Tongue (tissue), 3 donors: Measurements from ENCODE around the gene CCL5. TPM values are rescaled to one million over a fixed set of nuclear protein-coding genes. Genes with fewer than 3 reads are reported as not detected.

Experiments
- DNase-seq: peaks from one replicate; pipeline ENCODE4 v3.0.0-alpha.2; 2015
- small RNA-seq: library from RNA; depleted of rRNA; stranded (forward); fragments of <200 nt; gene quantifications from one replicate; pipeline ENCODE3, GENCODE V24; 2014; ENCODE audit warnings: low replicate concordance
- total RNA-seq: library from RNA; depleted of rRNA; stranded (reverse); fragments of >200 nt; gene quantifications from one replicate; pipeline ENCODE4 v1.2.3, GENCODE V29; 2014

The CCL5 gene
- total RNA-seq, 1 donor from 2014 or later: 3.5 TPM

DNA sequence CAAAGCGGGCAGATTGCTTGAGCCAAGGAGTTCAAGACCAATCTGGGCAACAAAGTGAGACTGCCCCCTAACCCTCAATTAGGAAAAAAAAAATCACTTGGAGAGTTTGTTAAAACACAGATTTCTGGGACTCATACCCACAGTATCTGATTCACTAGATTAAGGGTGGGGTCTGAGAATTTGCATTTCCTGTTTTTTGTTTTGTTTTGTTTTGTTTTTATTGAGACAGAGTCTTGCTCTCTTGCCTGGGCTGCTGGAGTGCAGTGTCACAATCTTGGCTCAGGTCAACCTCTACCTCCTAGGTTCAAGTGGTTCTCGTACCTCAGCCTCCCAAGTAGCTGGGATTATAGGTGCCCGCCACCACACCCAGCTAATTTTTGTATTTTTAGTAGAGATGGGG, 12.6 kb downstream of the CCL5 start:
- no peak for DNase-seq

DNA sequence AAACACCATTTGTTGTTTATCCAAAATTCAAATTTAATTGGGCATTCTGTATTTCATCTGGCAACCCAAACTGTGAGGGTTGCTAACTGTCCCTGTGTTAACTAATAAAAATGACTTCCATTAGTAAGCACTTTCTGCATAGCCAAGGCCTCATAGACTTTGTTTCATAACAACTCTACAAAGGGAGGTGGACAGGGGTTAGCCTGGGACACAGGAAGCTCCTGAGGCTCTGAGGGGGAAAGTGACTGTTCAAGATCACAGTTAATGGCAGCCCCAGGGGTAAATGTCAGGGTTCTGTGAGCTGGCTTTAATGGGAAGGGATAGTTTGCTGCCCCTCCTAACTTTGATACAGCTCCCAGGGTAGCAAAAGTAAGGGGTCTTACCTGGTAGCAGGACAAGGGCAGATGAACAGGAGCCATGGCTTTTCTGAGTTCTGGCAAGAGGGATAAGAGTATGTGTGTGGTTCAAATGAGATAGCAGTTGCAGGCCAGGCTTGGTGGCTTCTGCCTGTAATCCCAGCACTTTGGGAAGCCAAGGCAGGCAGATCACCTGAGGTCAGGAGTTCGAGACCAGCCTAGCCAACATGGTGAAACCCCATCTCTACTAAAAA, 13.7 kb downstream of the CCL5 start:
- DNase-seq: no peak

DNA sequence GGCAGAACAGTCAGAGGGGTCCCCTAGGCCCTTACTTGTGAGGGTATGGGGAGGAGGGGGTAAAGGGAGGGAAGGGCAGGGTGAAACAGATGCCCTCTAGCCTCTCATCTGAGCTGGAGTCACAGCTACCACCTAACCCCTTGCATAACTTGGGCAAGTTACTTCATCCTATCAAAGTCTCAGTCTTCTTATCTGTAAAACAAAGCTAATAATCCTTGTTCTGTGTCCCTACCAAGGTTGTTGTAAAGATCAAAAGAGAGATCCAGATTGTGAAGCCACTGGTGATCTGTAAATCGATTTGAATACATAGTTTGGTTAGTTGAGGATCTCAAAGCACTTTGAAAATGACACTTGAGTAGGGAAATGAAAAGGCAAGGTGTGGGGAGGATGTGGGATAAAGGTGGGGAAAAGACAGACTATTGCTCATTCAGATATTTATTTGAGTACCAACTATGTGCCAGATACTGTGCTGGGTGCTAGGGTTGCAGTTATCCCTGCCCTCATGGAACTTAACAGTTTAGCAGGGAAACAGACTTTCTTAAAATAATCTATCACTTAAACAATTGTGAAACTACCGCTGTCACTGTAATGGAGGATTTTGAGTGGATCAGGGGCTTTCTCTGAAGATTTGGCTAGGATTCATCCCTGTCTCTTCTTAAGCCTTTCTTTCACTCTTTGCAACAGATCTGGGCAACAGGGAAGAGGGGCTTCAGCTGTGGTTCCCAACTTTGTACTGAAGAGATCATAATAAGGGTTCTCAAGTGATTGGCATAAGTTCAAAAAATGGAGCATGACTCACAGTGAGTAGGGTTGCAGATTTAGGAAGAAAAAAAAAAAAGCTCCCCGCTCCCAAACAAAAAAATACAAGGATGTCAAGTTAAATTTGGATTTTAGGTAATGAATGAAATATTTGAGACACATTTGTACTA, 14.5 kb downstream of the CCL5 start:
- peak; percentile 40 for DNase-seq

DNA sequence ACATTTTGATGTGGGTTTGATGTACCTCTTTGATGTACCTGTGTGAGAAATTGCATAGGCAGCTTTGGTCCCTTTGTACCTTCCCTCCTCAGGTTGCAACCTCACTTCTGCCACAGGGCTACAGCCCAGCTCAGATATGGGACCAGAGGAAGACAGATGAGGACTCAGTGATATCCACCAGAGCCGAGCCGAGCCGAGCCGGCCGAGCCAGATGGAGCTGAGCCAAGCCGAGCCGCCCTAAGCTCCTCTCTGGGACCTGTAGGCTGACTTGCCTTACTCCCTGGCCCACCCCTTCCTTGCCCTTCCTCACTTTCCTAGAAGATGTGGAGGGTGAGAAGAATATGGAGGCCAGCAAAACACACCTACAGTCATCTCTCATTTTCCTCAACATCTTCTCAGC, 15.3 kb downstream of the CCL5 start:
- DNase-seq: no peak

DNA sequence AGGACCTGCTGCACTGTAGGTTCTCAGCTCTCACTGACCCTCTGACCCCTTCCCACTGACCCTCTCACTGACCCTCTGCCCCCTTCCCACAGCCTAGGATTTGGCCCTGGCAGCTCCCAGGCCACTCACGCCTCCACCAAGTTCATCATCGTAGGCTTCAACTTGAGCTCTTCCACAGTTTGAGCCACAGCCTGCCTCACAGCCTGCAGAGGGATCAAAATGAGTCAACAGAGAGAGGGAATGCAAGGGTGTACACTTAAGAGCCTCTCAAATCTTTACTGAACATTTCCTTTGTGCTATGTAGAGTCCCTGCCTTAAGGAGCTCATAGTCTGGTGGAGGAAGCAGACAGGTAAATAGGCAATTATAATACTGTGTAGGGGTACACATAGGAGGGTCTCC, 23.6 kb downstream of the CCL5 start:
- DNase-seq: no peak

DNA sequence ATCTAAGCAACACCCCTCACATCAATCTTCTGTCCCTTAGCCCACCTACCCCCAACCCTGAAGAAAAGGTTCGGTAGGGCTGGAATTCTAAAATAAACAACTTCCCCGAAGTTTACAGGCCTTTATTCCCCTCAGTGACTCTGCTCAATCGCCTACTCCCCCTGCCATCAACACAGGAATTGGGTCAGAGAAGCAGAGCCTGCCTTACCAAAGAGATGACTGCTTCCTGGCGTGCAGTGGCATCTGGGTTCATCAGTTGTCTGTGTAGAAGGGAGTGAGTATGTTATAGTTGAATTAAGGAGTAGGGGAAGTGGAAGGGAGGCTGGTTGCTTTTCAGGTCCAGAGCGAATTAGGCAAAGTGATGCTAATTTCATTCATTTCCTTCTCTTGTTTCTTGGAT, 24.2 kb downstream of the CCL5 start:
- no peak for DNase-seq

DNA sequence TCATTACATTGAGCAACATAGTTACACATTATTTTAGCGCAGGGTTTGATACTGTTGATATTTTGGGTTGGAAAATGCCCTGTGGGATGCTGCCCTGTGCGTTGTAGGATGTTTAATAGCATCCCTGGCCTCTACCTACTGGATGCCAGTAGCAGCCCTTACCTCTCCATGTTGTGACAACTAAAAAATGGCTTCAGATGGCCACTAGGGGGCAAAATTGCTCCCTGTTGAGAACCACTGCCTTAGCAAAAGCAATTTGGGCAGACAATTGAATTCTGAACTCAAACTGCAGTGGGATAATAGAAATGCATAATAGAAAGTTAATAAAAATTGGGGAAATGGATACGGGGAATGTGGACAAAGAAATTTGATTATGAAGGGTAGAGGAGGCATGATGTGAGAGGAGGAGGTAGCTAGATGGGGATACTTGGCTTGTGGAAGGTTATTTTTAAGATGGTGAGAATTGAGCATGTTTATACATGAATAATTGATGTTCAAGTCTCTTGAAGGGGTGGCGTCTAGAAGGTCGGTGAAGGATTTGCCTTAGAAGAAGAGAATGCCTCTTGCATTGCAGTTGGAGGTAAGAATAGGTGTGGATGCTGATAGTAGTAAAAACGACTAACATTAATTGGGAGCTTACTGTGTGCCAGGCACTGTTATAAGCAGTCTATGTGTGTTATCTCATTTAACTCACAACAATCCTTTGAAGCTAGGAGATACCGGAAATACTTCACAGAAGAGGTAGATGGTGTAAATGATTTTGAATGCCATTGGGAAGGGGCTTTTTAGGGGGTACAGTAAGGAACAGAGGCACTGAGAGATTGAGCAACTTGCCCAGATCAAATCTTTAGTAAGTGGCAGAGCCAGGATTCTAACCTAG, 30.5 kb downstream of the CCL5 start:
- peak; percentile 74 for DNase-seq

DNA sequence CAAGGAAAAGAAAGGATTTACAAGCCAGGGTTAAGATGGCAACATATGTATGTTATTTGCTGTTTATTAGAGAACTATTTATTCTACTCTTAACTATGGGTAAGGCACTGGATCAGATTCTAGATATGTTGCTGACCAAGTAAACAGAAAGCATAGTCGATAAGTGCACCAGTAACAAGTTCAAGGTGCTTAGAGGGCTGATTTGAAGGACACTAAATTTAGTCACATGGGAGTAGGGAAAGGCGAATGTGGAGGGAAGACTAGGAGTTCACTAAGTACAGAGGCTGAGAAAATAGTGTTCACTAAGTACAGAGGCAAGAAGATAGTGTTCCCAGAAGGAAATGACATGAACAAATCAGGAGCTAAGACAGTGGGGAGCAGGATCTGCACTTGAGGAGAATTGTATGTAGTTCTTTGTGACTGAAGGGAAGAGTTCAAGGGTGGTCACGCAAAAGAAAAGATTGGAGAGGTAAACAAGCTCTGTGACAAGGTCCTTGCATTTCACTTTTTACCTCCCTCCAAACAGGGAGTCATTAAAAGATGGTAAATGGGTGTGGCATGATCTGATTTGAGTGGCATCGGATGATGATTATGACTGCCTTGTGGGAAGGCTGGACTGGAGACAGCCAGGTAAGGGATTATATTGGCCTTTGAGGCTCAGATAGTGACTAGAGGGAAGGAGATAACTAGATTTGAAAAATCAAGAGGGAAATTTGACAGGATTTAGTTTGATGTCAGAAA, 32.4 kb downstream of the CCL5 start:
- DNase-seq: no peak

DNA sequence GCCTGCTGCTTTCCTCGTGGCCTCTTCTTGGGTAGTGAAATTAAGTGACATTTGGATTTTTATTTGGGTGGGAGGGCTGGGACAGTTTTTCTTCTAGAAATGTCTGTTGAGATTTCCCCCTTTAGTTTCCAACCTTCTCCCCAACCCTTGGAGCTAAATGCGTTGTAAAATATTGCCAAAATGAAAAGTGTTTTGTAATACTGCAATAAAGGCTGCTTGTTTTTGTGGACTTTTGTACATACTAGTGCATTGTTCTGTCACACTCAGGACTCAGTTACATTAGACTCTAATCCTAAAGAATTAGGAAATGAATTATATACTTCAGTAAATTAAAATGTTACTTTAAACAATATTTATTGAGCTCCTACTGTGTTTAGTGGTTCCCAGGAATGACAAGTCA, 33.2 kb downstream of the CCL5 start:
- DNase-seq: no peak

DNA sequence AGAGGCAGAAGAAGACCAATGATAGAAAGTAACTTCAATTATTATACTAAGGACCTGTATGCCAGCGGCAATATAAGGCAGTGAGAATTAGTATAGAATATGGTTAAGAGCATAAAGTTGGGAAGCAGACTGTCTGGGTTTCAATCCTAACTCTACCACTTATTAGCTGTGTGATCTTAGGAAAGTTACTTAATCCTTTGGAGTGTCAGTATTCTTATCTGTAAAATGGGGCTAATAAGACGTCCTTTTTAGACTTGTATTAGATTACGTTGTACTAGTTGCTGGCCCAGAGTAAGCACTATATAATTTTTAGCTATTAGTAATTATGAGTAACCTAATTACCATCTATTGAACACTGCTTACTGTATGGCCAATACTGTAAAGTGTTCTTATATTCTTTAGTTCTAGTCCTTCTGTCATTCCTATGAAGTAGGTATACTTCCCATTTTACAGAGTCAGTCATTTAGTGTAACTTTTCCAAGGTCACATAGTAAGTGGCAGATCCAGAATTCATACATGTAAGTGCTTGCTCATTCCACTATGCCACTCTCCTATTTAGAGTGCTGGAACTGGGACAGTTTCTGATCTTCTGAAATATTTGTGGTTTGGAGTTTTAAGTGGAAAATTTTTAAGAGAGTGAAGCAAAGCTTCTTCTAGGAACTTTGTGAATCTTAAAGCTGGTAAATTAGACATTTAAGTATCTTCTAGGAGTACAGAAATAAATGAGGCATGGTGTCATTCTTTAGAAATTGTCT, 33.9 kb downstream of the CCL5 start:
- no peak for DNase-seq

DNA sequence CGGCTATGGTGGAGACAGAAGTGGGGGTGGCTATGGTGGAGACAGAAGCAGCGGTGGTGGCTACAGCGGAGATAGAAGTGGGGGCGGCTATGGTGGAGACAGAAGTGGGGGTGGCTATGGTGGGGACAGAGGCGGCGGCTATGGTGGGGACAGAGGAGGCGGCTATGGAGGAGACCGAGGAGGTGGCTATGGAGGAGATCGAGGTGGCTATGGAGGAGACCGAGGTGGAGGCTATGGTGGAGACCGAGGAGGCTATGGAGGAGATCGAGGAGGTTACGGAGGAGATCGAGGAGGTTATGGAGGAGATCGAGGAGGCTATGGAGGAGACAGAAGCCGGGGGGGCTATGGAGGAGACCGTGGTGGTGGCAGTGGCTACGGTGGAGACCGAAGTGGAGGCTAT, 35.6 kb downstream of the CCL5 start:
- DNase-seq: no peak

DNA sequence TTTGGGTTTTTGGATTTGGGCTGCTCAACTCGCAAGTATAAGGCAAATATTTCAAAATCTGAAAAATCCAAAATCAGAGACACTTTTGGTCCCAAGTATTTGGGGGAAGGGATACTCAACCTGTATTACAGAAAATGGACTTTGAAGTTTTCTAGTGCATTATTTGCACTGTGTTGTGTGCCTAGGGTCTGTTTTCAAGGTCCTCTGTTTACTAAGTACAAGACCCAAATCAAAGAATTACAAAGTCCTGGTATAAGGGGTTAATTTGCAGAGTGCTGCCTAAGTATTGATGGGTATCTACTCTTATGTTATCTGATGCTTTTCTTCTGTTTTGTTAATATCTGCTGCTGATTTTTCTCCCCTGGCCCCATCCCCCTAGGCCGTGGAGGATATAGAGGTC, 36.5 kb downstream of the CCL5 start:
- no peak for DNase-seq

DNA sequence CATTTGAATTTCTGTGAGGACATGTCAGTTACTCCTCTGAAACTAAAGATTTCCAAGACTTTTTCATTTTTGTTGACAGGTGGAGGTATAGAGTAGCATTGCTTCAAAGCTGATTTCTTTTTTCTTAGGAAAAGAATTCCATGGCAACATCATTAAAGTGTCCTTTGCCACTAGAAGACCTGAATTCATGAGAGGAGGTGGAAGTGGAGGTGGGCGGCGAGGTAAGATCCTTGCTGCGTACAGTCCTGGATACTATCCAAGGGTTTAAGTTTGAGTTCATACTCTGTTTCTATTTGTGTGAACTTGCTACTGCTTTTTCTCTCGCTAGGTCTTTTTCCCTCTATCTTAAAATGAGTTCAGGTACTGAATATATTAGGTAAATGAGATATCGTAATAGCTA, 37.9 kb downstream of the CCL5 start:
- no peak for DNase-seq

DNA sequence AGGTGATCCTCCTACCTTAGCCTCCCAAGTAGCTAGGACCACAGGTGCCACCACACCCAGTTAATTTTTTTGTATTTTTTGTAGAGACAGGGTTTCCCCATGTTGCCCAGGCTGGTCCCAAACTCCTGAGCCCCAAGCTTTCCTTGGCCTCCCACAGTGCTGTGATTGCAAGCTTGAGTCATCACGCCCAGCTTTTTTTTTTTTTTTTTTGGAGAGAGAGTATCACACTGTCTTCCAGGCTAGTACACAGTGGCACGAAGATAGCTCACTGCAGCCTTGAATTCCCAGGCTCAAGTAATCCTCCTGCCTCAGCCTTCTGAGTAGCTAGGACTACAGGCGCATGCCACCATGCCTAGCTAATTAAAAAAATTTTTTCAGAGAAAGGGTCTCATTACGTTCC, 38.7 kb downstream of the CCL5 start:
- no peak for DNase-seq

DNA sequence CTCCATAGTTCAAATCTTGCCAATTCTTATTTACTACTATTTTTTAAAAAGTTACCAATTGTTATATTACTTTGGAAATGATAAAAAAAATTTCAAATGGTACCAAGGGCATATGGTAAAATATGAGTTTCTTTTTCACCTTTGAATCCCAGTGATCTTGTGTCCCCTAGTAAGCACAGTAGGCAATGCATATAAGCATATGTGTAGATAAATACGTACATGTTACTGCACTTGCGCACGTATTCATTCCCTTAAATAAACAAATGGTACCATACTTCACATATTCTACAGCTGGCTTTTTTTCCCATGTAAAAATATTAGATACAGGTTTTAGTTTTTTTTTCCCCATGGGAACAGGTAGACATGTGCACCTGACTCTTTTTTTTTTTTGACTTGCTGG, 39.1 kb downstream of the CCL5 start:
- no peak for DNase-seq

DNA sequence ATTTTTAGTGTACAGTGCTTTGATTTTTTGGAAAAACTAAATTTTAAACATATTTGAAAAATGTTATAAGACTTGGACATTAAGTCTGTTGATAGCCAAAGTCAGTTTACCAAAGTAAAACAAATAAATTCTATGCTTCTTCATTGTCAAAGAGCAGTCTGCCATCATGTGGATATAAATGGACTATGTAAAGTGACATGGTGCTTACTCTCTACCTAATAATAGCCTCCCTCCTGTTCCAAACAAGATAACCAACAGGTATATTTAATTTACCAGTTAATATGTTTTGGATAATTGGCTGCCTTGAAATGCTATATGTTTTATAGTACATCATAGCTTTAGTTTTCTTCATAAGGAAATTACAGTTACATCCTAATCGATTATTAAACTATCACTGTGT, 55.0 kb downstream of the CCL5 start:
- no peak for DNase-seq

Small RNAs within 50 kb of the gene (small RNA-seq; reads per million reads assigned to genes)
- 77.4 reads per million, percentile 96 among the genes with 10 or more reads in this experiment for gene RF00100

Other genes with a start within 250 kb of the CCL5 start
- gene RASL10B, start 148.7 kb downstream of the CCL5 start, total RNA-seq: 0.62 TPM
- not detected for gene GAS2L2, start 127.1 kb downstream of the CCL5 start, total RNA-seq
- not detected for gene C17orf50, start 119.5 kb downstream of the CCL5 start, total RNA-seq
- 3.5 TPM for gene MMP28, start 84.7 kb downstream of the CCL5 start, total RNA-seq
- gene TAF15, start 70.9 kb downstream of the CCL5 start, total RNA-seq: 94.0 TPM
- not detected for gene HEATR9, start 11.5 kb downstream of the CCL5 start, total RNA-seq
- gene RDM1, start 50.4 kb upstream of the CCL5 start, total RNA-seq: 1.6 TPM
- gene LYZL6, start 63.4 kb upstream of the CCL5 start, total RNA-seq: not detected
- gene CCL16, start 101.1 kb upstream of the CCL5 start, total RNA-seq: not detected
- 0.92 TPM for gene CCL14, start 106.4 kb upstream of the CCL5 start, total RNA-seq
- gene CCL15, start 121.2 kb upstream of the CCL5 start, total RNA-seq: not detected
- gene CCL23, start 137.6 kb upstream of the CCL5 start, total RNA-seq: not detected
- not detected for gene CCL18, start 183.9 kb upstream of the CCL5 start, total RNA-seq
- 2.8 TPM for gene CCL3, start 209.8 kb upstream of the CCL5 start, total RNA-seq
- gene CCL4, start 223.5 kb upstream of the CCL5 start, total RNA-seq: 2.7 TPM